Eye (tissue), 1 donor: ENCODE measurements around the gene MRPL46.
"Not testable (repeated sequence)": the region's sequence is repeated elsewhere in the genome, so short reads cannot be mapped to it uniquely, and the experiment has no call there.

Source experiments
- DNase-seq: peaks from one replicate; pipeline ENCODE4 v3.0.0-alpha.2; 2015

MRPL46 gene

GRCh38 chr15:88477126-88477525 lies 9.9 kb upstream of the MRPL46 start:
- no peak for DNase-seq

DNA sequence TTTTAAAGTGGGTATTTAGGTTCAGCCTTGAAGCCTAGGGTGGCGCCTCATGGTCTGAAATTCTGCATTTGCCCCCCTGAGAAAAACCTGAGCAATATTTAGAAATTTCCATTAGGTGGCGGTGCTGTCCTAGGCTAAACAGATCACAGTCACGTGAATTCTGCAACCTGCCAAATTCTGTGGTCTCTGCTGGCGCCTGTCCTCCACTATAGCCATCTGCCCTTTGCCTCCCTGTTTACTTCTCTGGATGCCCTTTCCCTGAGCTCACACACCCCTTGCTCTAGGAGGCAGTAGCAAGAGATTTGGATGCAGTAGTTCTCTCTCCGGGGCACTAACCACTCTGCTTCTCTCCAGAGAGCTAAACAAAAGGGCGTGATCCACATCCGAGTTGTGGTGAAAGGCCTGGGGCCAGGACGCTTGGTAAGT lies 9.5 kb upstream of the MRPL46 start:
- peak; percentile 78 for DNase-seq

DNA sequence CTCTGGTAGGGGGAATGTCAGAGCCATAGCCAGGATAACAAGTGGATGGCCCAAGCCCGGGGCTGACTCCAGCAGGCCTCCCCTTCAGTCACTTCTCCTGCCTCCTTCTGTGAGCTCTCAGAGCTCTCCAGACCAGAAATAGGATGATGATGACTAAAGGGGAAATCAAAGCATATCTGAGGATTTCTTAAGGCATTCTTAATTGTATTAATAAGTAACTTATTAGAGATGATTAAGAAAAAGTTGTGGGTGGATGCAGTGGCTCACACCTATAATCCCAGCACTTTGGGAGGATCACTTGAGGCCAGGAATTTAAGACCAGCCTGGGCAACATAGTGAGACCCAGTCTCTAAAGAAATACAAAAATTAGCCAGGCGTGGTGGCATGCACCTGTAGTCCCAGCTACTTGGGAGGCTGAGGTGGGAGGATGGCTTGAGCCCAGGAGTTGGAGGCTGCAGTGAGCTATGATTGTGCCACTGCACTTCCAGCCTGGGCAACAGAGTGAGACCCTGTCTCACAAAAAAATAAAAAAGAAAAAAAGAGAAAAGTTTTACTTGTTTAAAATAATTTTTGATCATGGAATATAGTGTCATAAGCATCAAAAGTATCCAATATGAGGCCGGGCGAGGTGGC lies 6.6 kb upstream of the MRPL46 start:
- DNase-seq = not testable (repeated sequence)

DNA sequence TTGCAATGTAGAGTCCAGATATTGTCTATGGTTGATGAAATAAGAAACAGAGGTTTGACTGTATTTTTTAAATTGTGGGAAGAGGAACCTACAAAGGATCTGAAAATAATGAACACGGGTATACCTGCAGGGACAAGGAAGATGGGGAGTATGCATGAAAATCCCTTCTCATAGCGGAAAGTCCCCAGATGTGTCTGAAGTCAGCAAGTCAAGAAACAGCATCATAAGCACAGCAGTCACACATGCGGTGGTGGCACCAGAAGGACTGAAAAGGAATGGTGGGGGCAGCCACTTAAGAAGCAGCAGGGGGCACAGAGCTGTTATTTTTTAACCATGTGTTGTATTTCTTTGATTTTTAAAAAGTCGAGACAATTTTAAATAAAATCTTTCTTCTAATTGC lies 5.0 kb upstream of the MRPL46 start:
- no peak for DNase-seq

DNA sequence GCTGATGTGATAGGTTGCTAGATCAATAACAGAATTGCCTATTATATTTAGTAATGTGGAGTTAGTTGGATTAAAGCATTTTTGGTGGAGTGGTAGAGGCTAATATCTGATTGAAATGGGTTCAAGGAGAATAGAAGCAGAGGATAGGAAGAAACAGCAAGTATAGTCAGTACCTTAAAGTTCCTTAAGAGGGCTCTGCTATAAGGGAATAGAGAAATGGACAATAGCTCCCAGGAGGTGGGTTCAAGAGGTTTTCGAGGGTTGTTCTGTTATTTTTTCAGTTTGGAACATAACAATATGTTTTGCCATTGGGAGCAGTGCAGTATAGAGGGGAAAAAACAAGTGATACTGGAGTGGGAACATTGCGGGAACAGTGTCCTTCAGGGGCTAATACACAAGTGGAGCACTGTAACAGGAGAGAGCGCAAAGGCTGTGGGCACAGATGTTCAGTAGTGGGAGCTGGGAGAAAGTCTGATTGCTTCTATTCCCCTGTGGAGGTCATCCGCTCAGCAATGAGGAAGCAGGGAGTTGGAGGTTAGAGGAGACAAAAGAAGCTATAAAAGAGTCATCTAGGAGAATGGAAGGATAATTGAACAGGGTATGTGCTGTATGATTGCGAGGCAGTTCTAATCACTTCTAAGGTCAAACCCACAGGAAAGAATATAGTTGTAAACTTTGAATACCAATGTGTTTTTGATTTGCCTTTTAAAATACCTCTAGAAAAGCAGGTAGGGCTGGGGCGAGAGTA lies 3.6 kb upstream of the MRPL46 start:
- DNase-seq = no peak

- DNase-seq = no peak
Observed at GRCh38 chr15:88469321-88469720, 2.1 kb upstream of the MRPL46 start.

DNA sequence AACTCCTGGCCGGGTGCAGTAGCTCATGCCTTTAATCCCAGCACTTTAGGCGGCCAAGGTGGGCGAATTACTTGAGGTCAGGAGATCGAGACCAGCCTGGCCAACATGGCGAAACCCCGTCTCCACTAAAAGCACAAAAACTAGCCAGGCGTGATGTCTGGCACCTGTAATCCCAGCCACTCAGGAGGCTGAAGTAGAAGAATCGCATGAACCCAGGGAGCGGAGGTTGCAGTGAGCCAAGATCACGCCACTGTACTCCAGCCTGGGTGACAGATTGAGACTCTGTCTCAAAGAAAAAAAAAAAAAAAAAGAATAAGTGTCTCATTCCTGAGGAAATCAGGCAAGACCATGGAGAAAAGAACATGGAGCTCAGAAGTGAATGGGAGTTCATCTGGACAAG lies 1.5 kb upstream of the MRPL46 start:
- DNase-seq = not testable (repeated sequence)

GRCh38 chr15:88467935-88468528 lies 844 bp upstream of the MRPL46 start:
- DNase-seq = no peak

GRCh38 chr15:88465633-88466224 lies 1.5 kb downstream of the MRPL46 start:
- no peak for DNase-seq

DNA sequence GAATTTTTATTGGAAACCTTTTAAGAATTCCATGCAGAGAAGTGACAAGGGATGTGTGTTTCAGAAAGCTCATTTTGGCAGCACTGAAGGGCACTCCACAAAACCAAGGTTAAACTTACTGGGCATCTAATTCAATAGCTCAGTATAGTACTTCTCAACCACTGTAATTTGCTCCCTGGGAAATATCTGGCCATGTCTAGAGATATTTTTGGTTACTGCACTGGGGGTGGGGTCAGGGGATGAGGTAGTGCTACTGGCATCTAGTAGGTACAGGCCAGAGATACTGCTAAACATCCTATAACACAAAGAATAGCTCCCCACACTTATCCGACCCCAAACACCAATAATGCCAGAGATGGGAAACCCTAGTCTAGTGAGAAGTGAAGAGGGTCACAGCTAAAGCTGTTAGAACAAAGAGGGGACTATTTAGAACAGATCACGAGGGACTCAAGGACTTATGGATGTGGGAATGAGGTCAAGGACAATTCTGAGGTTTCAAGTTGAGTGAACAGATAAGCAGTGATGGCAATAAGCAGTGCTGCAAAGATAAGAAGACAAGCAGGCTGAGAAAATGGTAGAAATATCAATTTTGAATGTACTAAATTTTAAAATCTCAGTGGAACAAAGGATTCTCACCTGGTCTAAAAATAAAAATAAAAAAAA lies 3.2 kb downstream of the MRPL46 start:
- no peak for DNase-seq

DNA sequence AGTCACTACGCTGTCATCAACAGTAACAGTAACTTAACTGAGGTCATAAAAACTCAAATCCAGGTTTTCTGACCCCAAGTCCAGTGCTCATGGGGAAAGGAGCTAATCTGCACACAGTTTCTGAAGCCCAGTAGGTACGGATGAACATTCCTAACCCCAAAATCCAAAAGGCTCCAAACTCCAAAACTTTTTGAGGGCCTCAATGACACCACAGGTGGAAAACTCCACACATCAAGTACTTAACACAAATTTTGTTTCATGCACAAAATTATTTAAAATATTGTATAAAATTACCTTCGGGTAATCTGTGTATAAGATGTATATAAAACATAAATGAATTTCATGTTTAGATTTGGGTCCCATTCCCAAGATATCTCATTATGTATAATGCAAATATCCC lies 10.5 kb downstream of the MRPL46 start:
- no peak for DNase-seq

GRCh38 chr15:88454867-88455810 lies 12.0 kb downstream of the MRPL46 start:
- peak; percentile 92 for DNase-seq

GRCh38 chr15:88454236-88454635 lies 13.0 kb downstream of the MRPL46 start:
- DNase-seq = no peak

GRCh38 chr15:88453651-88454050 lies 13.5 kb downstream of the MRPL46 start:
- DNase-seq = no peak

DNA sequence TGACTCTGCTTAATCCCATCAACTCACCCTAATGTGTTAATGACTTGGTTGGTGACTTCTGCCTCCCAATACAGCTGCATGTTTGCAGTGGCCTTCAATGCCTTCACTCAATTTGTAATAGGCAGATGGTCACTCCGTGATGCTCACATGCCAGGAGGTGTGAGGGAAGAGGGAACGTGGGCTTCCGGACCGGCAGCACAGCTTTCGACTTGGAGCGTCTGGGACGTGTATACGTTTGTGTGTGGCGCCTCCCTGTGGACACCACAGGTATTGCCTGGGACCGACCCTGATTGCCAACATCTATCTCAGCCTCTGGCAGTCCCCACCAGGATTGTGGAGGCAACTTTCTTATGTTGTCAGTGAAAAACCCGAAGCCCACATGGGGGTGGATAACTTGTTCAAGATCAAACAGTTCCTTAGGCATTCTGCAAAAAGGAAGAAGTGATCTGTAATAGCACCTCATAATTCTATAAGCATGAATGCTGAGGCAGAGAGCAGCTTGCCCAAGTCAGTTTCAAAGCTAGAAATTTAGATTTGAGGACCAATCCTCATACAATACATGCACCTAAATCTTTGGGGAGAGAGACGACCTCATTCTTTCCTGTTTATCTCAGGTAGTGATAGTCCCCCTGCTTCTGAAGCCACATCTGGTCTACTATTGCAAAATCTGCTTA lies 16.9 kb downstream of the MRPL46 start:
- peak; percentile 91 for DNase-seq

- no peak for DNase-seq
Observed at GRCh38 chr15:88449581-88449980, 17.6 kb downstream of the MRPL46 start.

DNA sequence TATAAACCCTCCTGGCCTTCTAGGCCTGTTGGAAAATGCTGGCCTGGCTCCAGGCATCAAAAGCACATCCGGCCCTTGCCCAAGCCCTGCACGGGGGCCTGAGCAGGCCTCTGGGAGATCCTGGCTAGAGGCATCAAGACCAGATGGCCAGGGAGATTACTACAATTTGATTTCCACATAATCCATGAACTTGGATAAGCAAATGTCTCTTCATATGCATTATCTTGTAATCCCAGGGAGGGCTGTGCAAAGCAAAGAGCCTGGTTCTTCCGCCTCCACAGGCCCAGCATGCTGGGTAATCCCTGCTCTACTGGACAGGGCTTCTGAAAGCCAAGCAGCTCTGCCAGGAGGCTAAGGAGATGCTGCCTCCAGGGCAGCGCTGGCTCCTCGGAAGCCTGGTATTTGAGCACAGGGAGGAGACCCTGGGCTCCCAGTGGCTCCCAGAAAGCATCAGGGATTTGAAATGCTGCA lies 18.2 kb downstream of the MRPL46 start:
- DNase-seq = no peak

DNA sequence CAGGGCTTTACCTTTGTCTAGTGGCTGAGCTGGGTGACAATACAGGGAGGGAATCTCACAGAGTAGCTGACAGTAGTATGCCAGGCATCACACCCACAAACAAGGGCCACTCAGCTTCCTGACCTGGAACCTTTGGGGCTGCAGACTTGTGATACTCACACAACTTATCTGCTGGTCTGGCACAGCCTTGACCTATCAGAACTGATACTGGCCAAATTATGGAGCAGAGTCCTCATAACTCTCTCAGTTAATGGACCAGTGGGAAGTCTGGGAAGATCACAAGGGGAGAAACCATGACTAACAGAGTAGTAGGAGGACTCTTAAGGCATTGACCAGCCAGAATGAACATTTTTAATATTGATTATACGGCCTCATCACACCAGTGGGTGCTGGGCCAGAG lies 19.4 kb downstream of the MRPL46 start:
- no peak for DNase-seq

DNA sequence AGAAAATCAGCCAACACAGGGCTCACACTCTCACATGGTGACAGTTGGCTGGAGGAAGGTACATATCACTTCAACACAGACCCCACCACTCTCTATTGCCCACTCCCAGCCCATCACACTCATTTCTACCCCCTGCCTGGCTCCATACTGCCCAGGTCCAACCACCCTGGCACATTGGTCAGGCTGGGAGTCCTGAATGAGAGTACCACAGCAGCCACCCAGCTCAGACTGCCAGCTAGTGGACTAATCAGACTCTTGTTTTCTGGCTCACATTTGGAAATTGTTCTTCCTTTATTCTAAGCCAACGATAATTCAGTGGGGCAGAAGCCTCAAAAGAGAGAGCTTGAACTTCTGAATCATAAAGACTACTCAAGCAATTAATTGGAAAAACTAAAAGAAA lies 20.0 kb downstream of the MRPL46 start:
- DNase-seq = no peak

GRCh38 chr15:88441076-88441730 lies 26.0 kb downstream of the MRPL46 start:
- no peak for DNase-seq

DNA sequence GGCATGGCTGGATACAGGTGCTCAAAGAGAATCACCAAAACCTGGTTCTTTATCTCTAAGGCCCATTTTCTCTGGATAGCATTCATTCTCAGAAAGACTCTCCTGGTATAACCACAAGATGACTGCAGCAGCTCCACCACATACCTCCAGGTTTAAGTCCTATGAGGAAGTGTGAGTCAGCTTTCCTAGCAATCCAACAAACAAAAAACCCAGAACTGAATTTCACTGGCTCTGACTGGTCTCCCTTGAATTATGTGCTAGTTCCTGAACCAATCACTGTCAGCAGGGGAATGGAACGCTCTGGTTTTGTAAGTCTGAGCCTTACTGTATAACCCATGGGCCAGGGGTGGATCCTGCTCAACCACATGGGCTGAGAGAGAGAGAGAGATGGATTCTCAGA lies 27.2 kb downstream of the MRPL46 start:
- no peak for DNase-seq
